Kasumi-1 (cell line): ENCODE data around the gene RPRD1A.
A peak's percentile ranks its signal among the peaks of the same experiment; 100 is the strongest.
"Not testable (repeated sequence)": the region's sequence is repeated elsewhere in the genome, so short reads cannot be mapped to it uniquely, and the experiment has no call there.

Source experiments
- DNase-seq, 2 experiments: peaks; one replicate each; lab custom pipeline; 2025; lab: John Stamatoyannopoulos, UW

The RPRD1A gene

GRCh38 chr18:36031407-36031806, 36.0 kb downstream of the RPRD1A start:
- no peak for DNase-seq

GRCh38 chr18:36028859-36029258, 38.5 kb downstream of the RPRD1A start:
- DNase-seq = no peak

GRCh38 chr18:36025025-36025424, 42.3 kb downstream of the RPRD1A start:
- no peak for DNase-seq

GRCh38 chr18:36024241-36024640, 43.1 kb downstream of the RPRD1A start:
- DNase-seq = not testable (repeated sequence)

- DNase-seq = no peak
Observed at GRCh38 chr18:36023336-36023735, 44.0 kb downstream of the RPRD1A start.

GRCh38 chr18:36020174-36020711, 47.1 kb downstream of the RPRD1A start:
- DNase-seq = no peak

GRCh38 chr18:36017232-36017631, 50.1 kb downstream of the RPRD1A start:
- no peak for DNase-seq

GRCh38 chr18:36015629-36016028, 51.7 kb downstream of the RPRD1A start:
- no peak for DNase-seq

- DNase-seq = no peak
Observed at GRCh38 chr18:36012891-36013290, 54.5 kb downstream of the RPRD1A start.

- DNase-seq = no peak
Observed at GRCh38 chr18:36009214-36009613, 58.1 kb downstream of the RPRD1A start.

GRCh38 chr18:36006997-36007396, 60.4 kb downstream of the RPRD1A start:
- no peak for DNase-seq

- DNase-seq = no peak
Observed at GRCh38 chr18:35999925-36000324, 67.4 kb downstream of the RPRD1A start.

- peak; percentile 50 to 53 for DNase-seq
Observed at GRCh38 chr18:35998967-35999366, 68.4 kb downstream of the RPRD1A start.

- DNase-seq = no peak
Observed at GRCh38 chr18:35993013-35993412, 74.3 kb downstream of the RPRD1A start.

GRCh38 chr18:35991696-35992095, 75.7 kb downstream of the RPRD1A start:
- no peak for DNase-seq

- DNase-seq = no peak
Observed at GRCh38 chr18:35983818-35984217, 83.5 kb downstream of the RPRD1A start.

- no peak for DNase-seq
Observed at GRCh38 chr18:35983147-35983546, 84.2 kb downstream of the RPRD1A start.

GRCh38 chr18:35982409-35983114, 84.8 kb downstream of the RPRD1A start:
- DNase-seq = no peak

GRCh38 chr18:35979112-35979511, 88.2 kb downstream of the RPRD1A start:
- no peak for DNase-seq

- no peak for DNase-seq
Observed at GRCh38 chr18:35974181-35974580, 93.2 kb downstream of the RPRD1A start.

- no peak for DNase-seq
Observed at GRCh38 chr18:35973650-35974049, 93.7 kb downstream of the RPRD1A start.

GRCh38 chr18:35972197-35973000, 95.0 kb downstream of the RPRD1A start, which contains the start of gene RMP24:
Gene RMP24 (plus strand): TSS chr18:35972679.
- peak; percentile 91 to 95 for DNase-seq

- peak; percentile 64 to 66 for DNase-seq
Observed at GRCh38 chr18:35971661-35972196, 95.6 kb downstream of the RPRD1A start.
